H1 (cell line): ENCODE results near the gene SLC25A38. TPM values are rescaled to one million over a fixed set of nuclear protein-coding genes. Genes with fewer than 3 reads are reported as not detected.

Experiments
- CTCF ChIA-PET: fragments of 300-600 bp; sonication (Branson Sonifier 250); formaldehyde crosslinking; loops from one replicate; lab custom pipeline; 2021; ENCODE audit not compliant: partially characterized antibody; lab: Charles Lee
- POLR2A ChIA-PET: fragments of 300-600 bp; sonication (Branson Sonifier 250); formaldehyde crosslinking; loops from one replicate; lab custom pipeline; 2021; ENCODE audit warnings: inconsistent platforms; ENCODE audit not compliant: partially characterized antibody; lab: Charles Lee
- DNase-seq, 2 experiments: peaks; one replicate each; pipeline versions ENCODE4 v3.0.0 to v3.0.0-alpha.2; 2010 to 2022; ENCODE audit warnings: low spot score in 2 of 2, low read depth in 1 of 2, mixed read lengths in 1 of 2
- FAIRE-seq: peaks from 2 replicates; lab custom pipeline; 2011; peaks lifted over from hg19 to GRCh38; lab: Jason Lieb, UNC
- H2AFZ ChIP-seq: 2 replicates; pipeline ENCODE4 v1.8.1; 2012; ENCODE audit warnings: low read length, inconsistent platforms
- H2AK5ac ChIP-seq: 2 replicates; pipeline ENCODE4 v1.6.1; 2013; ENCODE audit warnings: low read depth, low read length
- H2BK120ac ChIP-seq: replicated peaks from 2 replicates; pipeline ENCODE3; 2013; ENCODE audit warnings: low read depth, low read length, inconsistent platforms
- H2BK12ac ChIP-seq: 2 replicates; pipeline ENCODE4 v1.6.1; 2013; ENCODE audit warnings: low read depth, low read length
- H2BK15ac ChIP-seq: 2 replicates; pipeline ENCODE4 v1.6.1; 2013; ENCODE audit warnings: low read length
- H2BK20ac ChIP-seq: 2 replicates; pipeline ENCODE4 v1.6.1; 2013; ENCODE audit warnings: low read length
- H2BK5ac ChIP-seq: 2 replicates; pipeline ENCODE4 v1.6.1; 2013; ENCODE audit warnings: low read depth, low read length
- H3K14ac ChIP-seq: 2 replicates; pipeline ENCODE4 v1.6.1; 2013; ENCODE audit warnings: inconsistent platforms; ENCODE audit not compliant: insufficient read length
- H3K18ac ChIP-seq: 2 replicates; pipeline ENCODE4 v1.6.1; 2013; ENCODE audit warnings: low read length; ENCODE audit errors: extremely low read depth
- H3K23ac ChIP-seq: 2 replicates; pipeline ENCODE4 v1.6.1; 2013; ENCODE audit warnings: inconsistent platforms; ENCODE audit not compliant: insufficient read length
- H3K23me2 ChIP-seq: 2 replicates; pipeline ENCODE4 v1.6.1; 2013; ENCODE audit warnings: low read depth, low read length
- H3K27ac ChIP-seq: 2 replicates; pipeline ENCODE4 v1.6.1; 2011; ENCODE audit warnings: low read depth, low read length, inconsistent platforms
- H3K27me3 ChIP-seq, 4 experiments: replicated peaks in 1 of 4; 1 replicate in 1 of 4; 2 replicates in 3 of 4; pipeline versions ENCODE4 v1.6.1 to v1.8.1; 2011 to 2013; ENCODE audit warnings: low read length in 3 of 4, mild to moderate bottlenecking in 3 of 4, inconsistent platforms in 2 of 4, mixed read lengths in 2 of 4, moderate library complexity in 1 of 4; ENCODE audit not compliant: control insufficient read depth in 3 of 4, insufficient read depth in 3 of 4; ENCODE audit errors: extremely low read depth in 1 of 4
- H3K36me3 ChIP-seq, 4 experiments: 2 replicates each; pipeline versions ENCODE4 v1.6.1 to v1.8.1; 2011 to 2013; ENCODE audit warnings: mild to moderate bottlenecking in 4 of 4, low read length in 3 of 4, moderate library complexity in 2 of 4, control low read depth in 1 of 4, inconsistent platforms in 1 of 4; ENCODE audit not compliant: insufficient read depth in 4 of 4, control insufficient read depth in 2 of 4
- H3K4ac ChIP-seq: replicated peaks from 2 replicates; pipeline ENCODE3; 2013; ENCODE audit warnings: low read length, low read depth, mixed read lengths, inconsistent platforms; ENCODE audit not compliant: insufficient read length
- H3K4me1 ChIP-seq, 4 experiments: replicated peaks in 1 of 4; 1 replicate in 1 of 4; 2 replicates in 3 of 4; pipeline versions ENCODE4 v1.6.1 to v1.8.1; 2011 to 2013; ENCODE audit warnings: low read length in 3 of 4, inconsistent platforms in 2 of 4, mixed read lengths in 1 of 4; ENCODE audit not compliant: insufficient read depth in 4 of 4, control insufficient read depth in 3 of 4
- H3K4me2 ChIP-seq, 2 experiments: 2 replicates each; pipeline versions ENCODE4 v1.6.1 to v1.8.1; 2011 to 2013; ENCODE audit warnings: low read depth in 2 of 2, low read length in 2 of 2, control low read depth in 1 of 2, inconsistent platforms in 1 of 2, mild to moderate bottlenecking in 1 of 2; ENCODE audit not compliant: insufficient read depth in 1 of 2
- H3K4me3 ChIP-seq, 4 experiments: fragments of 200-600, 300-600 bp in 1 of 4; sonication (generic), shearing (Covaris generic), sonication (Bioruptor Twin) in 1 of 4; 2 replicates each; pipeline versions ENCODE4 v1.5.1 to v1.8.1; 2011 to 2016; ENCODE audit warnings: low read length in 4 of 4, low read depth in 3 of 4, control low read depth in 2 of 4, inconsistent platforms in 2 of 4, mild to moderate bottlenecking in 2 of 4, mixed read lengths in 1 of 4, moderate library complexity in 1 of 4; ENCODE audit not compliant: insufficient read depth in 2 of 4; ENCODE audit errors: extremely low read depth in 1 of 4
- H3K56ac ChIP-seq: replicated peaks from 2 replicates; pipeline ENCODE3; 2013; ENCODE audit warnings: low read depth, mild to moderate bottlenecking, mixed read lengths, low read length, inconsistent platforms; ENCODE audit not compliant: insufficient read length
- H3K79me1 ChIP-seq: 2 replicates; pipeline ENCODE4 v1.6.1; 2013; ENCODE audit warnings: low read depth, low read length, control low read depth
- H3K79me2 ChIP-seq, 2 experiments: 2 replicates each; pipeline versions ENCODE4 v1.6.1 to v1.8.1; 2012 to 2013; ENCODE audit warnings: low read length in 2 of 2, mild to moderate bottlenecking in 2 of 2, inconsistent platforms in 1 of 2; ENCODE audit not compliant: insufficient read depth in 2 of 2, control insufficient read depth in 1 of 2
- H3K9ac ChIP-seq, 4 experiments: replicated peaks in 1 of 4; 1 replicate in 1 of 4; 2 replicates in 3 of 4; pipeline versions ENCODE4 v1.6.1 to v1.8.1; 2011 to 2013; ENCODE audit warnings: low read depth in 3 of 4, low read length in 3 of 4, control low read depth in 2 of 4, mild to moderate bottlenecking in 2 of 4, moderate library complexity in 2 of 4, inconsistent platforms in 1 of 4; ENCODE audit errors: extremely low read depth in 1 of 4
- H3K9me3 ChIP-seq, 2 experiments: 2 replicates each; pipeline versions ENCODE4 v1.6.1 to v1.8.1; 2012 to 2013; ENCODE audit warnings: mild to moderate bottlenecking in 2 of 2, moderate library complexity in 2 of 2, control low read depth in 1 of 2, inconsistent platforms in 1 of 2, low read depth in 1 of 2, low read length in 1 of 2, mixed read lengths in 1 of 2; ENCODE audit not compliant: insufficient read depth in 2 of 2
- H4K20me1 ChIP-seq, 2 experiments: replicated peaks in 1 of 2; 2 replicates each; pipeline versions ENCODE3 to v1.8.1; 2011 to 2013; ENCODE audit warnings: inconsistent platforms in 2 of 2, low read length in 2 of 2, mild to moderate bottlenecking in 1 of 2; ENCODE audit not compliant: insufficient read depth in 2 of 2, control insufficient read depth in 1 of 2
- H4K5ac ChIP-seq: 2 replicates; pipeline ENCODE4 v1.6.1; 2013; ENCODE audit warnings: low read length, low read depth, mixed read lengths, inconsistent platforms; ENCODE audit not compliant: insufficient read length
- H4K8ac ChIP-seq: 2 replicates; pipeline ENCODE4 v1.8.0; 2013; ENCODE audit warnings: mild to moderate bottlenecking, moderate library complexity, low read length, inconsistent platforms; ENCODE audit not compliant: insufficient read depth; ENCODE audit errors: extremely low read depth
- H4K91ac ChIP-seq: replicated peaks from 2 replicates; pipeline ENCODE3; 2013; ENCODE audit warnings: low read length, mixed read lengths, inconsistent platforms; ENCODE audit not compliant: insufficient read length
- BRCA1 ChIP-seq: IDR thresholded peaks from 2 replicates; pipeline ENCODE4 v1.6.1; 2012; ENCODE audit warnings: low read depth, low read length, improper control_type of control experiment
- CHD1 ChIP-seq: IDR thresholded peaks from 2 replicates; pipeline ENCODE4 v1.6.1; 2012; ENCODE audit warnings: low read depth, low read length, improper control_type of control experiment
- CHD2 ChIP-seq: IDR thresholded peaks from 2 replicates; pipeline ENCODE4 v1.6.1; 2012; ENCODE audit warnings: low read length, improper control_type of control experiment
- CTCF ChIP-seq, 3 experiments: IDR thresholded peaks; 1 replicate in 2 of 3; 2 replicates in 1 of 3; pipeline versions ENCODE4 v1.5.1 to v1.6.1; 2011; ENCODE audit warnings: low read length in 3 of 3, mild to moderate bottlenecking in 3 of 3, inconsistent platforms in 2 of 3, low read depth in 1 of 3, moderate library complexity in 1 of 3; ENCODE audit not compliant: insufficient read depth in 1 of 3; ENCODE audit errors: control extremely low read depth in 1 of 3
- EZH2 ChIP-seq: fragments of 200-600 bp; sonication (generic); IDR thresholded peaks from 2 replicates; pipeline ENCODE4 v1.7.1; 2012; ENCODE audit warnings: low read depth, mild to moderate bottlenecking, moderate library complexity, low read length, inconsistent platforms; ENCODE audit not compliant: severe bottlenecking
- FOSL1 ChIP-seq: IDR thresholded peaks from 2 replicates; pipeline ENCODE4 v1.6.1; 2011; ENCODE audit warnings: mild to moderate bottlenecking, low read depth, low read length, moderate library complexity; ENCODE audit not compliant: insufficient read depth
- MAFK ChIP-seq: IDR thresholded peaks from 2 replicates; pipeline ENCODE4 v1.6.1; 2012; ENCODE audit warnings: low read depth, mild to moderate bottlenecking, improper control_type of control experiment, low read length
- MAX ChIP-seq: IDR thresholded peaks from 2 replicates; pipeline ENCODE4 v1.6.1; 2012; ENCODE audit warnings: inconsistent platforms
- SP4 ChIP-seq: IDR thresholded peaks from 2 replicates; pipeline ENCODE4 v1.6.1; 2012; ENCODE audit warnings: low read length, inconsistent platforms
- TEAD4 ChIP-seq: IDR thresholded peaks from 2 replicates; pipeline ENCODE4 v1.6.1; 2012; ENCODE audit warnings: low read depth, low read length, inconsistent platforms, mixed read lengths
- YY1 ChIP-seq: IDR thresholded peaks from 2 replicates; pipeline ENCODE4 v1.6.1; 2011; ENCODE audit warnings: low read depth, mild to moderate bottlenecking, low read length
- WGBS, 2 experiments: shearing (Covaris generic) in 1 of 2; methylation state at CpG; one replicate each; pipeline versions ENCODE4 v1.1.6 to v1.1.7; 2013 to 2015; ENCODE audit warnings: low lambda C conversion rate in 2 of 2, mixed read lengths in 2 of 2, inconsistent platforms in 1 of 2, low coverage in 1 of 2, missing lambda C conversion rate in 1 of 2; ENCODE audit not compliant: insufficient replicate concordance in 2 of 2, insufficient coverage in 1 of 2, insufficient read length in 1 of 2; ENCODE audit errors: extremely low coverage in 1 of 2, missing lambda C conversion rate in 1 of 2; 5-methylcytosine and 5-hydroxymethylcytosine counted together
- polyA plus RNA-seq, 7 experiments: library from polyadenylated mRNA; depleted of rRNA in 3 of 7; stranded (reverse) in 5 of 7; unstranded in 2 of 7; fragments of >200 nt in 5 of 7; fragments of 200-250 nt in 2 of 7; gene quantifications; 1 replicate in 5 of 7; 2 replicates in 1 of 7; 4 replicates in 1 of 7; pipeline versions ENCODE4 v1.2.1 to v1.2.3, GENCODE V29; 2011 to 2013; ENCODE audit warnings: missing spikeins in 2 of 7, mixed read lengths in 2 of 7
- total RNA-seq: library from RNA; stranded (reverse); fragmentation: NEBNext Ultra II Directional; extraction: Animal tissue kit (Norgen Biotek cat#: 25700); gene quantifications from 2 replicates; pipeline ENCODE4 v1.2.1, GENCODE V29; 2021

SLC25A38 gene
- total and polyA plus RNA-seq, 2 of the 8 experiments (the other 6 are each of a cell fraction or from before 2014, with no cell fraction given): 41.2 to 45.8 TPM

- Histone ChIP-seq H3K18ac (no peak overlapping the region), H3K14ac (no peak overlapping the region), H3K4me1 (peaks cover 3 to 6% (median 5%) of the 10 kb centered on the region in 4 experiments; a peak in 6 of 7 replicates), H2BK15ac (no peak overlapping the region), H4K8ac (no peak overlapping the region), H3K4me2 (no peak overlapping the region), H2AFZ (no peak overlapping the region), H3K9me3 (no peaks in the 10 kb centered on the region), H3K27ac (no peak overlapping the region), H3K23ac (no peak overlapping the region), H3K79me2 (peaks cover 30 to 72% of the 10 kb centered on the region in 2 experiments), H4K5ac (no peak overlapping the region), H3K27me3 (no peaks in the 10 kb centered on the region), H2AK5ac (no peak overlapping the region), H2BK20ac (no peak overlapping the region), H3K4ac (no peak overlapping the region), H3K23me2 (no peaks in the 10 kb centered on the region; the same call in 1 of the 2 replicates), H3K79me1 (peaks cover 22% of the 10 kb centered on the region), H4K20me1 (peaks cover 7 to 24% of the 10 kb centered on the region in 2 experiments), H2BK5ac (no peak overlapping the region), H2BK12ac (no peak overlapping the region), H2BK120ac (no peak overlapping the region), H3K36me3 (peaks cover 13 to 49% (median 35%) of the 10 kb centered on the region in 4 experiments), H4K91ac (no peak overlapping the region), H3K56ac (no peak overlapping the region), H3K9ac (no peak overlapping the region), H3K4me3 (no peak overlapping the region)
- FAIRE-seq: no peak
- 91% methylated on average over 2 of the region's 2 CpGs; no CpG with 5 or more reads in 1 of the 2 experiments for WGBS, 2 experiments
- ChIA-PET POLR2A (interaction anchor here (0.7 to 33.7 kb wide), 3 partner anchors 10 to 21 kb away, joined by 3 to 771 read pairs (median 19); partner anchors contain the start of gene RPSA), CTCF (interaction anchor here (0.8 to 1.5 kb wide), 4 partner anchors 9 to 96 kb away, joined by 3 to 4 read pairs (median 4); no protein-coding TSS in a partner anchor)
- DNase-seq: no peak
- TF ChIP-seq MAFK (no peak), CTCF (IDR thresholded peaks at IDR 0.05; ENCODE audit: control extremely low read depth in 1 of 3, insufficient read depth in 1 of 3, low read depth in 1 of 3, low read length in 3 of 3) (no peak), SP4 (no peak), MAX (no peak), CHD2 (no peak), CHD1 (no peak), EZH2 (no peak), YY1 (no peak), TEAD4 (no peak), FOSL1 (no peak), BRCA1 (no peak)
Measured at GRCh38 chr3:39388741-39389248, 5.6 kb downstream of the SLC25A38 start.
